Stimulated activated naive CD8-positive, alpha-beta T cell treated with anti-CD3 and anti-CD28 coated beads, Interleukin-15, Interleukin-2, amounts not matched to agents 100 U/mL and 50 U/mL, for 24 hours (primary cell): ENCODE results near the gene AKNAD1.
"Not testable (repeated sequence)": the region's sequence is repeated elsewhere in the genome, so short reads cannot be mapped to it uniquely, and the experiment has no call there.

ENCODE experiments used
- ATAC-seq: fragments of 150-1000 bp; cut with Tn5 transposase; one replicate; pipeline ENCODE4 v1.10.0; 2021
- DNase-seq: peaks from one replicate; pipeline ENCODE4 v3.0.0; 2021

Gene AKNAD1, protein sequence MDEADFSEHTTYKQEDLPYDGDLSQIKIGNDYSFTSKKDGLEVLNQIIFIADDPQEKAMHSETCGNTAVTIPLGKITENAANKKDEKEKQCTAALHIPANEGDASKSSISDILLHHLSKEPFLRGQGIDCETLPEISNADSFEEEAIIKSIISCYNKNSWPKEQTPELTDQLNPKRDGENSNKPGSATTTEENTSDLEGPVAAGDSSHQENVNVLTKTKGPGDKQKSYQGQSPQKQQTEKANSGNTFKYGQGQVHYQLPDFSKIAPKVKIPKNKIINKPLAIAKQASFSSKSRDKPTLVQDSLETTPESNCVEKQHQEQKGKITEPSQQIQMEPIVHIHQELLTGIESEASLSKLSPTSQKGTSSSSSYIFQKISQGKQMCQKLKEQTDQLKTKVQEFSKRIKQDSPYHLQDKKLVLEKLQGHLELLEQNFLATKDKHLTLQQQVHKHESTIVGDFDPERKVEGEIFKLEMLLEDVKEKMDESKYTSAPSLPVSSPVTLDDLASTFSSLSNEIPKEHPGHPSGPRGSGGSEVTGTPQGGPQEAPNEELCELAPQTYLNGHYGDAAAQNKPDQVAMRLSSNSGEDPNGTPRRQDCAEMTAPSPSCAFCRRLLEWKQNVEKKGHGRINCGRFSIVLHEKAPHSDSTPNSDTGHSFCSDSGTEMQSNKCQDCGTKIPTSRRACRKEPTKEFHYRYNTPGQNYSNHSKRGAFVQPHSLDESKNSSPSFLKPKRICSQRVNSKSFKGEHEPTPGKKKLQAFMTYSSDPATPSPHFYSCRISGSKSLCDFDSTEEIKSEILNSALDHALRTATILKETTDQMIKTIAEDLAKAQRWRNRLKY

DNA sequence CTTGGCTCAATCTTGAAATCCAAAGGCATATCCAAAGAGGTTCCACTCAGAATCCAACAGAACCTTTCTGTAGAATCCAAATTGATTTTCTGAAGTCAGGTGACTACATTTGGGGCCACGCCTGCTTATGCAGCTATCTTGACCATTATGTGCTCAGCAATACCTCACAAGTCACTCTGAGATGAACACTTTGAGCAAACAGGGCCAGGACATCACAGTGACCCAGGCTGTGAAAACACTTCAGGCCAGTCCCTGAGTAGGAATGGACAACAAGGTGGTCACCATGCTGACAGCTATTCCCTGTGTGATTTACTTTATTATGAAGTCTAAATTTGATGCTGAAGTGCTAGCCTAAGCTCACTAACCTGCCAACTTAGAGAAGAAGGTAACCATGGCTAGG lies at the start of gene AKNAD1:
Gene AKNAD1 (minus strand): TSS at position 101 of the 400 bp plus-strand sequence. CDS start 4,430 bp downstream, outside the sequence.
- no peak for DNase-seq
- no peak for ATAC-seq

DNA sequence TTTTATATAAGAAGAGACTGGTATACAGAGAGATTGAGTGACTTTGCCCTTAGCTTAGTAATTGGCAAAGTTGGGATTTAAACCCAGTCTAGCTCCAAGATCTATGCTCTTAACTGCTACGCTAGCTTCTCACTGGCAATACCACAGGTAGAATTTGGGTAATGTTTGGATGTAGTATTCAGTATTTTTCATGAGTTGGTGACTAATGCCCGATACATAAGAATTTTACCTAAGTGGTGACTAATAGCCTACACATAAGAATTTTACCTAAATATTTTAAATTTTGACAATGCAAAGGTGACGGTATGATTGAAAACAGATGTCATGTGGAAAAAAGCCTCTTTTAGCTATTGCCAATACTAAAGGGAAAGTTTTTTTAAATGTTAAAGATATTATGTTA lies 44.2 kb upstream of the AKNAD1 start:
- no peak for DNase-seq

DNA sequence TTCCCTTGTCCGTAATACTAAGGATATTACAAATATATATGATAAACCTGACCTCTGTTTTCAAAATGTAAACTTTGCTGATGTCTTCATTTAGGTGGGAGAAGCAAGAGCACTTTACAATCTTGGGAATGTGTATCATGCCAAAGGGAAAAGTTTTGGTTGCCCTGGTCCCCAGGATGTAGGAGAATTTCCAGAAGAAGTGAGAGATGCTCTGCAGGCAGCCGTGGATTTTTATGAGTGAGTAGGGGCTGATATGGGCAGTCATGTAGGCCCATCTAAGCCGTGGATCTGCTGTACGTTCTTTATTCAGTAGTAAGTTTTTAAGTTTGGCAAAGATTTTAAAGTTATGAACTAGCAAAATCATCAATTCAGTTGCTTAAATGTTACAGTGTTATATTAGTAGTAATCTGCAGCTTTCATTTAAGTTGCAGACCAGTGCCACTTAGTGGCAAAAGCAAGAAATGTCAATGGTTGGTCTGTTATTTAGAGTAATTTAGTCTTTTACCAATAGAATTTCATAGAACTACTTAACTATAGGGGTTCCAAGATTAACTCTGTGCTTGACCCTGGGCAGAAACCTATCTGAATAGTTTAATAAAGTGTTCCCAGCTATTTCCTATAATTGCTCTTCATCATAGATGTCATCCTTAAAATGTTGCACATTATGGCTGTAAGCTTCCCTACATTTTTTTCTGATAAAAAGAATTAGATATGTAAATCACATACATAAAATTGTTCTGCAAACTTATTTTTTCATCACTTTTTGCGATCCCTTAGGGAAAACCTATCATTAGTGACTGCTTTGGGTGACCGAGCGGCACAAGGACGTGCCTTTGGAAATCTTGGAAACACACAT lies 41.2 kb upstream of the AKNAD1 start:
- peak; percentile 49 for ATAC-seq

More for the DNA sequence above, 44.2 kb upstream of the AKNAD1 start:
- no peak for ATAC-seq

DNA sequence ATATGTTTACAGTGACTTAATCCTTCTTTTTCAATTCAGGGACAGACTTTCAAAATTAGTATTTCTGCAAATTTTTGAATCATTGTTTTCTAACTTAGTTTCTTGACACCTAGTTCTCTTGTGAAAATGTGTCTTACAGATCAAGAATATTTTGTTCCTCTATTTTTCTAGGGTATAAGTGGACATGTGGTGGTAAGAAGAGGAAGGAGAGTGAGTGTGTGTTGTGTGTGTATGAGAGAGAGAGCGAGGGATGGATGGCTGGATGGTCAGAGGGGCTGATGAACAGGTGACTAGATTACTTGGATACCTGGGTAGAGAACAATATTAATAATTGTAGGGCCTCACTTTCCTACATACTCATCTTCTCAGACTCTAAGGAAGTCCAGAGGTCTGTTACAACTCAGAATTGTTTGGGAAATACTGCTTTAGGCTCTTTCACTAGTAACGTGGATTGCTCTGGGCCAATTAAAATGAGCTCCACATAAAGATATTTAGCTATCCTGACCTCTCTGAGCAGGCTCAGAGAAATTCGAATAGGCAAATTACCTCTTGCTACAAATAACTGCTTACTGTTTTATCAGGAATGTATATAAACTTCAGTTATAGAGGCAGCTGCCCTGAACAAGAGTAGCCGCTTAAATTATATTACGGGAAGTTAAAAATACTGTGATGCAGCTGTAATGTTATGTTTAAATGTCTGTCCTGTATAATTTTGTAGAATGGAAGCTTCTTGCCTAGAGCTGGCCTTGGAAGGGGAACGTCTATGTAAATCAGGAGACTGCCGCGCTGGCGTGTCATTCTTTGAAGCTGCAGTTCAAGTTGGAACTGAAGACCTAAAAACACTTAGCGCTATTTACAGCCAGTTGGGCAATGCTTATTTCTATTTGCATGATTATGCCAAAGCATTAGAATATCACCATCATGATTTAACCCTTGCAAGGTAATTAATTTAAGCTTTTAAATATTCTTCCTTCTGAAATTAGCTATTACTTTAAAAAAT lies 39.6 kb upstream of the AKNAD1 start:
- ATAC-seq (no peak), DNase-seq (no peak)

More for the DNA sequence above, 41.2 kb upstream of the AKNAD1 start:
- no peak for DNase-seq

DNA sequence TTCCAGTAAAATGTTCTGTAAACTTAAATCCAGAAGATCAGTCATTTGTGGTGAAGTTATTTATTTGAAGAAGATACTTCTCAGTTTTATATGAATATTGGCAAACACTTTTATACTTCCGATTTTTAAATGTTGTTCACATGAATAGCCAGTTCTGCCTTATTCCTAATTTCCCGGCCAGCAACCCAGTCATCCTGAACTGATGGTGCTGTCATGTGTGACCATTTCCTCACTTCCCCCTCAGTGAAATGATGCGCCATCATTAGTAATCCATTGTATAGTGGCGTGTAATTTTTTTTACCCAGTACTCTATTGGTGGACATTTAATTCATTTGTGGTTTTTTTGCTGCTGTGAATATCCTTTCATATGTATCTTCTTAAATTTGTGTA lies 36.2 kb upstream of the AKNAD1 start:
- DNase-seq (no peak), ATAC-seq (no peak)

DNA sequence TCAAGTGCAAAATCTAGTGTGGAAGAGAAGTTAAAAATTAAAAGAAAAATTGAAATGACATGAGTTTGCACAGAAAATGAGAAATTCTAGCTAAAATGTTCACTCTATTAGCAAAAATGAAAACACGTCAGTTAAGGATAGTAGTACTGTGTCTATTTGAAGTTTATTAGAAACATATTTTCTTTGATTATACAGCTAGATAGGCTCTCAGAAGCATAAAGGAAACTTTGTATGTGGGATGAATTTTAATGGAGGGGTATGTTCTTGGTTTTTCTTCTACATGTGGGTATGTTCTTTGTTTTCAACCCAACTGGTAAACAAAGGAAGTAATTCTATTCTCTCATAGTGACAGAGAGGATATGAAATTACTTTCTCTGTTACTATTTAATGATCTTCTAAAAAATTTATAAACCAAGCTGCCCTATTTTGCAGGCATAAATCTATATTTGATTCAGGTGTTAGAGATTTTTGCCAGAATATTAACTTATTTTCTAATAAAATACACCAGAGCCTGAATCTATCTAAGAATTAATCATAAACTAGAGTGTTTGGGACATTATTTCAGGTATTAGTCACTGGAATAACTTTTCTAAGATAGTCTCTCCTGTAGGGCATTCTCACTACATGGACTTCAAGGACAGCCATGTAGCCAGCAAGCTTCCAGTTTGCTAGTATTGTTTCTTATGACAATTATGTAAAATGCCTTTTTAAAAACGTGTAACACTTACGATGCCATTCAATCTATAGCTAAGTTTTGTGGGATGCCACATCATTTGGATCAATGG lies 35.7 kb upstream of the AKNAD1 start:
- DNase-seq, result no peak
- ATAC-seq, result no peak

DNA sequence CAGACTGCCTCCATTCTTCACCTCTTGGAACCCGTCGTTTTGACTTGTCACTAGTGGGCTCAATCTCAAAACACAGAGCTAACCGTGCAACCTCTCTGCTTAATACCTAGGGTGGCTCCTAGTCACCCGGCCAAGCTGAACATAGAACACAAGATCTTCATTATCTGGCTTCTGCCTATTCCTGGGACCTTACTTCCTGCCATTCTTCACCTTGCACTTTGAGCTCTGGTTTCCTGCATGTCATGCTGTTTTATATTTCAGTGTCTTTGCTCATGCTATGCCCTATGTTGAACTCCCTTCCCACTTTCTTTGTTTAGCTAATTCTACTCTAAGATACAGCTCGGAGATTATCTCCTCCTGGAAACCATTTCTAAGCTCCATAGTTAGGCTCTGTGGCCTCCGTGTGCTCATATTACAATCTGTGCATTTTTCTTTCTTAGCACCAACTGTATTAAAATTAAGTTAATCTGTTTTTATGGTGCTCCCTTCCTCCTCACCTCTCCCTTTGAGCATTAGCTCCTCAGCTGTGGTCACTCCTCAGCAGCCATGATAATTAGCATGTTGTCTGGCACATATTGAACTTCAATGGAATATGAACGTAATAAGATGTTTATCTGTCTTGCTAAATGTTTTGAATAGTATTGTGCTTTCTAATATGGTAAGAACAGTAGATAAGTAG lies 33.0 kb upstream of the AKNAD1 start:
- no peak for DNase-seq
- no peak for ATAC-seq

DNA sequence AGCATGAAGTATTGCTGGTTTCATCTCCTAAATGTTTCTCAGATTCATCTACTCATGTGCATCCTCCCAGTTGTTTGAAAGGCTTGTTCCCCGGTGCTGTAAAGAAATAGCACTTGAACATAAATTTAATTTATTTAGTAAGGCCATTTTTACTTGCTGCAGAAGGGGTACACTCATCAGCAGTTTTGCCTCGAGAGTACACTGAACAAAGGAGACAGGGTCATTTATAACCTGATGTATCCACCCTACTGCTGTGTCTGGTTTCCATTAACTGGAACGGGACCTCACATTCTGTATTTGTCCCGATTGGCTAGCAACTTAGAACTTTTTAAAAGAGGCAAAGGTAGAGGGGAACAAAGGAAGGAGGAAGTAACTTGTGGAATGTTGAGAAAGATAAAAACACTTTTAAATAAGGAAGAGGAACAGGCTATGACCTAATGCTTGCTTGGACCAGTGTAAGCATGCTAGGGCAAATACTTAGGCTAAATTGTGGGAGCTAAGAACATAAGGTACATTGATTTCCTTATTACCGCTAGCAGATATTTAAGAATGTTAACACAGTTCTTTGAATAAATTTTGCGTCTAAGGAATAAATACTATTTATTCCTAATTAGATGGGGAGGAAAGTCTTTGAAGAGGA lies 32.2 kb upstream of the AKNAD1 start:
- not testable (repeated sequence) for DNase-seq, ATAC-seq

DNA sequence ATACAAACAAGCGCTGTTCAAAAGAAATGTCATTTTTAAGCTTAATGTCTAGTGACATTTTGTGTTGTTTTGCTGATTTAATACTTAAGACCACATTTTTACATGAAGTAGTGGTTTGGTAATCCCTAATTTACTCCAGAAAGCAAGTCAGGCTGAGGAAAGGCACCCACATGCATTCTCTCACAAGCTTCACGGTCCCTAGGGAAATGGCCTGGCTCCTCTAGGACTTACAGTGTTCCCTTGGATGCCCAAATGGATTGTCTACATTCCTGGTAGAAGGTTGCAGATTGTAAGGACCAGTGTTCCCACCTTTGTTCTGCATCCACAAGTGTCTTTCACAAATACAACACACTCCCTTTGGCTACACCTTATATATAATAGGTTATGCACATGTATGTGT lies 29.4 kb upstream of the AKNAD1 start:
- no peak for ATAC-seq
- no peak for DNase-seq

DNA sequence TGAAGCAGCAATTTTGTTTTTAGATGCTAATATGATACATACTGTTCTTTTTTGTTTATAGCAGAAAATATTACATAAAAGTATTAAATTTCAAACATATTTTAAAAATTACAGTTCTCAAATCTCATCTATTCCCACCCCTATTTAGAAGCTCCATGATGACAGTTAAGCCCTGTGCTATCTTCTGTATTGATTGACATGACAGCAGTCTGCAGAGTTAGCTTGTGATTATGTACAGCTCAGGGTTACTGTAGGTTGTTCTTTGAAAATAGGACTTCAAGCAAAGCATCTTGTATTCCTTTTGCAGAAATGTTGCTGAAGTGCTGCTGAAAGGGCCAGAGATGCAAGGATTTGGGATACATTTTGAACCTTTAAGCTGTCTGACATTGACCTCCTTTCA lies 28.1 kb upstream of the AKNAD1 start:
- DNase-seq (no peak), ATAC-seq (no peak)

DNA sequence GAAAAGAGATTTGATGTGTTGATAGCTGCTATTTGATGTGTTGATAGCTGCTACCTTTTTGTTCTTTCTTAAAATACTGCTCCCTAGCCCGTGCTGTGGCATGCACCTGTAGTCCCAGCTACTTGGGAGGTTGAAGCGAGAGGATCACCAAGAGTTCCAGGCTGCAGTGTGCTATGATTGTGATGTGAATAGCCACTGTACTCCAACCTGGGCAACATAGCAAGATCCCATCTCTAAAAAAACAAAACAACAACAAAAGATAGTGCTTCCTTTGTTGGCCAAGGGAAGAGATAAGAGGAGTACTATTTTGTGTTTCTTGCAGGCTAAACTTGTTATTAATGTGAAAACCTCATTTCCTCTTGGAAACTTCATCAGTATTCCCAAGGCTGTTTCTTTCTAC lies 25.9 kb upstream of the AKNAD1 start:
- DNase-seq (no peak), ATAC-seq (no peak)

DNA sequence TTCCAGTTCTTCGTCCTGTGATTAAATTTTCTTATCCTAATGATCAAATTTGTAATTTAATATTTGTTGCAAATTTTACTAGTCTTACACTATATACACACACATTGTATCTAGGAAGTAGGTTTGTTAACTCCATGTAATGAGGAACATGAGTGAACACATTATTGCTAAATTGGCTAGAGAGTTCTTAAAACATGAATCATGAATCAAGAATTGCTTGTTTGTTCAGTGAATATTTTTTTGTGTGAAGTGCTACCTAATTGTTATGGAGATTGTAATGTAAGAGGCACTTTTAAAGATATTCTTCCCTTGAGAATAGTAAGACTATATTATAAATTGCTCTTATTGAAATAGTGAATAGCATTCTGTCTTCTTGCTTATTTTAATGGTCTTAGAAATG lies 24.5 kb upstream of the AKNAD1 start:
- no peak for ATAC-seq
- no peak for DNase-seq

DNA sequence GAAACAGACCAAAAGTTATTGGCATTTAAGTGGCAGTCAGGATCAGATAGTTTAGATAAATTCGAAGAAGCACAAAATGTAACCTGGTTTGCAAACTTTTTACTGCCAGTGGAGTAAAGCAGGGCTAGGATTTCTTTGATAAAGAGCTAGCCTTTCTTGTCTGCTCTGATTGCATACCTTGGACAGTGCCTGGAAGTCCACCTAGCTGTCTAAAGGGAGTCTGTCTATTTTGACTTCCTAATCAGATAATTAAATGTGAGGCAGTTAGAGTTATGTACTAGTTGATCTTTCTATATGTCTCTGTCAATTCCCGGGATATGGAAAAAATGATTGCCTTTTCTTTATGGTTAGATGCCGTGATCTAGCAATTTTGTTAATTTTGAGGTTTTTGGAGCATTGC lies 24.0 kb upstream of the AKNAD1 start:
- DNase-seq (no peak), ATAC-seq (no peak)

DNA sequence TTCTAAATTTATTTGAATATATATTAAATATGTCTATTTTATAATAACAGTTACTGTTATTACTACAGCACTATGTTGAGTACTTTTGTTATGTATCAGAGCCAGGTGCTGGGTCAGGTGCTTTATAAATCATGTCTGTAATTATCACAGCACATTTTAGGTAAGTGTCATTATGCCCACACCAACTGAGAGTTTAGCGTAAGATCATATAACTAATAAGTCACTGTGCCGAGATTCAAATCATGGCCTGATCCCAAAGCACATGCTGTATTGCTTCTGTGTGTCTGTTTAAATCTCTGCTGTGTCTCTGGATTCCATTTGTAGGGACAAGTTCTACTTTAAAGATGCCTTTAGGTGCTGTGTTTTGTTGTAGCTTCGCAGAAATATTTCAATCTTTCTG lies 21.8 kb upstream of the AKNAD1 start:
- no peak for DNase-seq
- no peak for ATAC-seq

DNA sequence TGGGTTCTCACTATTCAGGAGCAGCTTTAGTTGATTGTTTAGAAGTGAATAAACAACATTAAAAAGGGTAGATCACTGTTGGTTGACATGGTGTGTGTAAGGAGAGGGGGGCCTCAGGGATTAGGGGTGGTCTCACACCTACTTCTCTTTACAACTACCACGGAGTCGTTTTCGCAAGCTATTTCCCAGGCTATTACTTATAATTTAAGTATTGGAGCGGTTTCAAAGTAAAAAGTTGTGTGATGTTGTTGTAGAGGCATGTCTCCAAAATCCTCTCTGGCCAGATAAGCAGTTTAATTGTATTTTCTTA lies 21.2 kb upstream of the AKNAD1 start:
- ATAC-seq (no peak), DNase-seq (no peak)

DNA sequence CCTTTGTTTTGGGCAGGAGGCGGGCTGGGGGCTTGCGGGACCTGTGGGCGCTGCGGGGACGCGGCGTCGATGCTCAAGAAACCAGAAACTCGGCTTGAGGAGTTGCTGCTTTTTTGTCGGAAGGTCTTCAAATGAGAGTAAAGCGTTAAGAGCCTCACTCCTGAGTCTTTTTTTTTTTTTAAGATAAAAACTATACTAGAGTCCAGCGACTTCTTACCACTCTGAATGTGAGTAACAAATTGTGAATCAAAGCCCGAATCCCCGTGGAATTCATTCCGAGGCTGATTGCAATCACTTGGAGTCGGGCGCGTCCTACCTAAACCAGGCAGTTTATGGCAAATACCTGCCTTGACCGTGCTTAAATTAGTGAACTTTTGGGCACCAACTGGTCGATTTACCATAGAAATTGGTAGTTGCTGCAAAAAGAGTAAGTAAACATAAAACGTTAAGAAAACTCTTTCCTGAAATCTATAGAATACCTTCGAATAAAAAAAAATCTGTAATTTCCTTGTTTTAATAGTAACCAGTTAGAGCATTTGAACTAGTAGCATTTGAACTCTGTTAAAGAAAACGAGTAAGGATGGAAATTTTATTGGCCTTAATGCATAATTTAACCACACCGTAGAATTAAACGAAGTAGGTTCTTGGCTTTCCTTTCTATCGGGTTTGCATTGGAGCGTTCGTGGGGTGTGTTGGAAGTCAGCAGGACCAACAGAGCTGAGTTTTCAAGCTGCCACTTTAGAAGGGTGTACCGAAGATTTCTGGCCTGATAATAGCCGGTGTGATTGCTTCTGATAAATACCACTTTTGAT lies 20.7 kb upstream of the AKNAD1 start:
- no peak for DNase-seq
- ATAC-seq, result no peak

DNA sequence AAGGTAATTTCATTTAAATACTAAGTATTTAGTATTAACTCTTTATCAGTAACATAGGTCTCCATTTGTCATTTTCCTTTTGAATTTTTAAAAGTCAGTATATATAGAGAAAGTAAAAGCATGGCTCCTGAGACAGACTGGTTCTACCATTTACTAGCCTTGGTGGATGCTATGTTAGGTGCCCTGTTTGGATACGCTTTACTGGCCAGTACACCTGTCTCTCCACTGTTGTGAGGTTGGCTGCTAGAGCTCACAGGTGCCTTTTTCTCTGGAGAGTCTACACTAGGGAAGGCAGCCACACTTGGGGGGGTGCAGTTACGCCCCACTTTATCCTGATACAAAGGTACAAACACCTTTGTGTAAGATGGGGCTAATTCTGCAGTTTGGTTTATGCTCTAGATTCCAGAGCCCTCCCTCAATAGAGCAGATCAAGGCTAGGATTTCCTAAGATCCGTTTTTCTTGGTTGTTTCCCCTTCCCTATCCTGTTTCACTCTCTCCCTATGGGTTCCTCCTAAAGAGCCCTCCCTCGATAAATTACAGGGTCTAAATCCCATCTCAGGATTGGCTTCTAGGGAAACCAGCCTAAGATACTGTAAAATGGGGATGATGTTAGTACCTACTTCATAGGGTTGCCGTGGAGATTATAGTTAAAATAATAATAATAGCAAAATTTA lies 14.3 kb upstream of the AKNAD1 start:
- DNase-seq (no peak), ATAC-seq (no peak)

DNA sequence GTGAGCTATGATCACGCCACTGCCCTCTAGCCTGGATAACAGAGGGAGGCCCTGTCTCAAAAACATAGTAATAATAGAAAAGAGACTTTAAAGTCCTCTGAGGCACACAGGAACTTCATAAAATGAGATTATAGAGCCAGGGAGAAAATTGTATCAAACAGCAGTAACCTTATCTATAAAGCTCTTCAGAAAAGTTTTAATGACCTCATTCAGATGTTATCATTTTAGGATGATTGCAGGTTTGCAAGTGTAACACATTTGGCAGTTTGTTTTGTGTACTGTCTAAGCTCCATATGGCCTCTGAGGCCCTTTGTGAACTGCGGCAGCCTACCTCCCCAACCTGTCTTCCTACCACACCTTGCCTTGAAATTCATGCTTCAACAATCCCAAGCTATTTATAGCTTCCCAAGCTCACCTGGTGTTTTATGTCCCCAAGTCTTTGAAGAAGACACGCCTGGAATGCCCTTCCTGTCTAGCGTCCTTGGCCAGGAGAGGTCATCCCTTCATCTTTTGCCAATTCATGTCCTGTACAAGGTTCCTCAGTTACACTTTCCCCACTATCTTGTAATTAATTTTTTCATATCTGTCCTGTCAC lies 8.5 kb upstream of the AKNAD1 start:
- DNase-seq (no peak), ATAC-seq (no peak)
